Endothelial cell (in vitro differentiated cells): ENCODE measurements around the gene CACNA1C. TPM values are rescaled to one million over a fixed set of nuclear protein-coding genes. Genes with fewer than 3 reads are reported as not detected.

Experiments
- DNase-seq: peaks from one replicate; pipeline ENCODE4 v3.0.0; 2021; ENCODE audit warnings: low spot score
- H3K27ac Mint-ChIP-seq: one replicate; pipeline ENCODE4 v1.8.0; 2021; ENCODE audit warnings: mixed read lengths, inconsistent platforms; ENCODE audit not compliant: unreplicated experiment
- H3K27me3 Mint-ChIP-seq: one replicate; pipeline ENCODE4 v1.8.0; 2021; ENCODE audit warnings: mild to moderate bottlenecking, moderate library complexity, mixed read lengths, inconsistent platforms; ENCODE audit not compliant: unreplicated experiment
- H3K36me3 Mint-ChIP-seq: one replicate; pipeline ENCODE4 v1.8.0; 2021; ENCODE audit warnings: mild to moderate bottlenecking, low read depth, mixed read lengths, inconsistent platforms; ENCODE audit not compliant: unreplicated experiment
- H3K4me1 Mint-ChIP-seq: one replicate; pipeline ENCODE4 v1.8.0; 2021; ENCODE audit warnings: mild to moderate bottlenecking, mixed read lengths, inconsistent platforms; ENCODE audit not compliant: unreplicated experiment
- H3K4me3 Mint-ChIP-seq: one replicate; pipeline ENCODE4 v1.8.0; 2021; ENCODE audit warnings: mild to moderate bottlenecking, mixed read lengths, inconsistent platforms; ENCODE audit not compliant: unreplicated experiment
- H3K9me3 Mint-ChIP-seq: one replicate; pipeline ENCODE4 v1.8.0; 2021; ENCODE audit warnings: mixed read lengths, inconsistent platforms; ENCODE audit not compliant: unreplicated experiment
- total RNA-seq: library from RNA; stranded (reverse); fragmentation: NEBNext Ultra II Directional; extraction: Animal tissue kit (Norgen Biotek cat#: 25700); gene quantifications from one replicate; pipeline ENCODE4 v1.2.1, GENCODE V29; 2021; ENCODE audit not compliant: unreplicated experiment
- TF ChIP-seq, protein P1 (sequence below): fragments of 200-600 bp; sonication (generic); IDR thresholded peaks from one replicate; pipeline ENCODE4 v1.5.0; 2021; ENCODE audit warnings: antibody characterized with exemption; ENCODE audit not compliant: unreplicated experiment

CACNA1C gene
- total RNA-seq, 1 donor from 2014 or later = 11.1 TPM

DNA sequence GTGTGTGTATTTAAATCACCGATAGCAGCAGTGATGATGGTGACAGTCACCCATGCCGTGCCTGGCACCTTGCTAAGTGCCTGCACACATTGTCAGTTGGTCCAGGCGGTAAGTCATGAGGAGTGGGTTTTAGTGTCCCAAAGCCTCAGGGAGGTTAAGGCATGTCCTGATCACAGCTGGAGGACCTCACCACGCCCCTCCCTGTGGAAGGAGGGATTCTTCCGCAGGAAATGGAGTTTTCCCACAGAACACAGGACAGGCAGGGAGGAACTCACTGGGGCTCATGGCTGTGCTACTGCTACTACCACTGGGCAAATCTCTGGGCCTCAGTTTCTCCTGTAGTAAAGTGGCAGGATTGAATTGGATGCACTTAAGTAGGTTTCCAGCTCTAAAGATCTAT is 142.3 kb downstream of the CACNA1C start:
- no peak for DNase-seq
- H3K27ac Mint-ChIP-seq = peak overlapping the region; percentile 10
- H3K4me3 Mint-ChIP-seq = no peak overlapping the region
- TF ChIP-seq, protein P1, sequence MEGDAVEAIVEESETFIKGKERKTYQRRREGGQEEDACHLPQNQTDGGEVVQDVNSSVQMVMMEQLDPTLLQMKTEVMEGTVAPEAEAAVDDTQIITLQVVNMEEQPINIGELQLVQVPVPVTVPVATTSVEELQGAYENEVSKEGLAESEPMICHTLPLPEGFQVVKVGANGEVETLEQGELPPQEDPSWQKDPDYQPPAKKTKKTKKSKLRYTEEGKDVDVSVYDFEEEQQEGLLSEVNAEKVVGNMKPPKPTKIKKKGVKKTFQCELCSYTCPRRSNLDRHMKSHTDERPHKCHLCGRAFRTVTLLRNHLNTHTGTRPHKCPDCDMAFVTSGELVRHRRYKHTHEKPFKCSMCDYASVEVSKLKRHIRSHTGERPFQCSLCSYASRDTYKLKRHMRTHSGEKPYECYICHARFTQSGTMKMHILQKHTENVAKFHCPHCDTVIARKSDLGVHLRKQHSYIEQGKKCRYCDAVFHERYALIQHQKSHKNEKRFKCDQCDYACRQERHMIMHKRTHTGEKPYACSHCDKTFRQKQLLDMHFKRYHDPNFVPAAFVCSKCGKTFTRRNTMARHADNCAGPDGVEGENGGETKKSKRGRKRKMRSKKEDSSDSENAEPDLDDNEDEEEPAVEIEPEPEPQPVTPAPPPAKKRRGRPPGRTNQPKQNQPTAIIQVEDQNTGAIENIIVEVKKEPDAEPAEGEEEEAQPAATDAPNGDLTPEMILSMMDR = no peak
- H3K27me3 Mint-ChIP-seq = peaks cover 3% of the 10 kb centered on the region
- H3K4me1 Mint-ChIP-seq = peaks cover 17% of the 10 kb centered on the region
- H3K9me3 Mint-ChIP-seq = no peaks in the 10 kb centered on the region
- peaks cover 11% of the 10 kb centered on the region for H3K36me3 Mint-ChIP-seq

DNA sequence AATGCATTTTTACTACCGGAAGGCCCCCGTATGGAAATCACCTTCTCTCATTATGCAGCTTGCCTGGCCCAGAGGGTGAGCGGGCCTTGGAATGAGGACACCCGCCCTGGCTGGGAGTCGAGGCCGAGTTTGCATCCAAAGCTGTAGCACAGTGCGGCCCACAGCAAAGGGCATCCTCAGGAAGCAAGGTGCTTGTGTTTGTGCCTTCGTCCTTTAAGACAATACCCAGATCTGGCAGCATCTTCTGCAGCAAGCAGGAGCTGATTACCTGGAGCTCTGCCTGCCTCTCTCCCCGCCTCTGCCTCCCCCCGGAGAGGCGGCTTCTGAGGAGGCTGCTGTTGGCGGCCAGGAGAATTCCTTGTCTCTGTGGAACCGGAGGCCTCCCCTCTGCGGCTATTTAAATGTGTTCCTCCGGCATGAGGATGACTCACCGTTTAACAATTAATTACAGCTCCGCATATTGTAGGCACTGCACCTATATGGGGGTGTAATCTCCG is 145.3 kb downstream of the CACNA1C start:
- H3K36me3 Mint-ChIP-seq = no peaks in the 10 kb centered on the region
- no peak overlapping the region for H3K27ac Mint-ChIP-seq
- H3K4me1 Mint-ChIP-seq = peaks cover 17% of the 10 kb centered on the region
- no peaks in the 10 kb centered on the region for H3K9me3 Mint-ChIP-seq
- TF ChIP-seq, protein P1 = no peak
- DNase-seq = no peak
- H3K27me3 Mint-ChIP-seq = peaks cover 3% of the 10 kb centered on the region
- H3K4me3 Mint-ChIP-seq = no peak overlapping the region

DNA sequence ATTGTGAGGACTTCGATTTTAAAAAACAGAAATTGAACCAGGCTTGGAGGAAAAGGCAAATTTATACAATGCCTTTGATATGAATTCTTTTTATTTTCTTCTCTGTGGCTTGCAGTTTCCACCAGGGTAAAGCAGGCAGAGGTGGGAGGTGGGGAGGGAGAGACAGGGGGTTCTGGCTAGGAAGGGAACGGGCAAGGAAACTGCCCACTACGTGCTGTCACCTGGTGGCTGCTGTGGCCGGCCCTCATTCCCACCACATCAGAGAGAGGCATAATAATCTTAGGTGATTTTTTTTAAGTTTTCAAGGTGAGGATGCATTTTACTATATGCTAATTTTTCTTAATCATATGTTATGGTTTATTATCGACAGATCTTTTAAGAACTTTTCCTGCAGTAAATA is 145.8 kb downstream of the CACNA1C start:
- no peak overlapping the region for H3K4me3 Mint-ChIP-seq
- H3K27ac Mint-ChIP-seq = no peak overlapping the region
- no peaks in the 10 kb centered on the region for H3K9me3 Mint-ChIP-seq
- H3K27me3 Mint-ChIP-seq = peaks cover 3% of the 10 kb centered on the region
- peaks cover 17% of the 10 kb centered on the region for H3K4me1 Mint-ChIP-seq
- no peaks in the 10 kb centered on the region for H3K36me3 Mint-ChIP-seq
- DNase-seq = no peak
- TF ChIP-seq, protein P1 = no peak

DNA sequence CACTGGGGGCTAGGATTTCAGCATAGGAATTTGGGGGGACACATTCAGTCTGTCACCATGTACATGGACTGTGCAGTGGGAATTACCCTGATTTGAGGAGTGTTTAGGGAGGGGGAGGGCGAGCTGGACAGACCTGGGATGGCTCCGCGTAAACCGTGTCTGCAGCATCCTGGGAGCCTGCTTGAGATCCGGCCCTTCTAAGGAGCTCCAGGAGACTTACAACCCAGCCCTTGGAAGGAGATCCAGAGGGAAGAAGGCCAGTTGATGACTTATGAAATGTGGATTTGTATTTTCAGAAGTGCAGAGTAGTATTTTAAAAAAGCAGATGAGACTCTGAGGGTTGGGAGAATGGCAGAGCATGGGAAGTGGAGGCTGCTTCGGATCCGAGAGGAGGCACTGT is 153.2 kb downstream of the CACNA1C start:
- Mint-ChIP-seq H3K27ac (no peak overlapping the region), H3K4me3 (no peak overlapping the region)

DNA sequence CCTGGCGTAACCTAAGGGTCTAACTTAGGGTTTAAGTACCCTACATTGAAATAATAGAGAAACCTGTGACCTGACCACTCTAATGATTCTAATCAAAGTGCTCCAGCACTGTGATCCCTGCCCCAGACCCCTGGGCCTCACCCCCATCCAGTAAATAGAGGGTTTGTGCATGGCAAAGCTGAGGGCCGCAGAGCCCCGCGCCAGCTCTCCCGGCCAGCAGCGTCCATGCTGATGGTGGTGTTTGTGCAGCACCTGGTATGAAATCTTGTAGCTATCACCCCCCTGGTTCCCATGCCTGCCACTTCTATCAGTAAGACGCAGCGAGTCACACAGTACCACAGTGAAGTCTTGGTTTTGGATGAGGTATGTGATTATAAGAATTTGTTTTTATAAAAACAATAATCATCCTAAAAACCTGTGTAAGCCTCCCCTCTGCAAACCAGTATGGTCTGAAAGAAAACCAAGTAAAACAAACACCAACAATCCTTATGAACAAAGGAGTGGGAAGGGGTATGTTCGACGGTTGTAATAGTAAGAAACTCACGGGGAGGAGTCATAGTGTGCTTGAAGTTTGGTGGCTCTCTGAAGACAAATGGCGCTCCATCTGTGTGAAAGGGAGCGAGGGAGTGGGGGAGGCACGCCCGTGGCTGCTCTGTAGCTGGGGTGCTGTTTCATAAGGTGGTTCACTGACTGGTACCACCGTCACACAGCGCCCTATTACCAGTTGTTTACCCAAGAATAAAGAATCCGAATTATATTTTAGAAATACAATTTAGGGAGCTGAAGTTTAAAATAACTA is 156.2 kb downstream of the CACNA1C start:
- TF ChIP-seq, protein P1 = no peak
- Mint-ChIP-seq H3K27ac (no peak overlapping the region), H3K9me3 (no peaks in the 10 kb centered on the region), H3K4me3 (no peak overlapping the region), H3K4me1 (peaks cover 2% of the 10 kb centered on the region), H3K27me3 (peaks cover 1% of the 10 kb centered on the region), H3K36me3 (no peaks in the 10 kb centered on the region)
- no peak for DNase-seq

More for the DNA sequence above, 153.2 kb downstream of the CACNA1C start:
- H3K9me3 Mint-ChIP-seq = no peaks in the 10 kb centered on the region
- H3K4me1 Mint-ChIP-seq = no peaks in the 10 kb centered on the region
- TF ChIP-seq, protein P1 = no peak
- DNase-seq = no peak
- peaks cover 1% of the 10 kb centered on the region for H3K27me3 Mint-ChIP-seq
- H3K36me3 Mint-ChIP-seq = no peaks in the 10 kb centered on the region
